ENCODE measurements around the gene DYNC1I2.

DNA sequence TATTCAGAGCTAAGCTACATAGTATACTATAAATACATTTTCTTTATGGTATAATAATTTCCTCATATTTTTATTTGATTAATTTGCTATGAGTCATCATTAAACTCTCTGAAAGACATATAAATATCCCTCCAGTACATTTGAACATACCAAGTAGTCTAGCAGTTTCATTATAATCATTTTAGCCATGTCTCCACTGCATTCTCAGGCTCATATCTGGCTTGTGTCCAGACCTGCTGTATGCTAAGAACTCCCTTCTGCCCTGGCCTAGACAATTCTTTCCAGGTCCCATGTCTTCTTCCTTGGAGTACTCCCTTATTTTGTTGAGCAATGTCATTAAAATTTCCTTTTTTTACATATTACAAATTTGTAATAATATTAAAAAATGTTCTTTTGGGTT is 16.6 kb upstream of the DYNC1I2 start:
- TF ChIP-seq, protein P1, sequence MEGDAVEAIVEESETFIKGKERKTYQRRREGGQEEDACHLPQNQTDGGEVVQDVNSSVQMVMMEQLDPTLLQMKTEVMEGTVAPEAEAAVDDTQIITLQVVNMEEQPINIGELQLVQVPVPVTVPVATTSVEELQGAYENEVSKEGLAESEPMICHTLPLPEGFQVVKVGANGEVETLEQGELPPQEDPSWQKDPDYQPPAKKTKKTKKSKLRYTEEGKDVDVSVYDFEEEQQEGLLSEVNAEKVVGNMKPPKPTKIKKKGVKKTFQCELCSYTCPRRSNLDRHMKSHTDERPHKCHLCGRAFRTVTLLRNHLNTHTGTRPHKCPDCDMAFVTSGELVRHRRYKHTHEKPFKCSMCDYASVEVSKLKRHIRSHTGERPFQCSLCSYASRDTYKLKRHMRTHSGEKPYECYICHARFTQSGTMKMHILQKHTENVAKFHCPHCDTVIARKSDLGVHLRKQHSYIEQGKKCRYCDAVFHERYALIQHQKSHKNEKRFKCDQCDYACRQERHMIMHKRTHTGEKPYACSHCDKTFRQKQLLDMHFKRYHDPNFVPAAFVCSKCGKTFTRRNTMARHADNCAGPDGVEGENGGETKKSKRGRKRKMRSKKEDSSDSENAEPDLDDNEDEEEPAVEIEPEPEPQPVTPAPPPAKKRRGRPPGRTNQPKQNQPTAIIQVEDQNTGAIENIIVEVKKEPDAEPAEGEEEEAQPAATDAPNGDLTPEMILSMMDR (conservative IDR thresholded peaks at IDR 0.05; ENCODE audit: low read length), result no peak
- no peak for TF ChIP-seq EZH2phosphoT487 (IDR thresholded peaks at IDR 0.05; ENCODE audit: borderline replicate concordance, low read depth, low read length)

Data from OCI-LY7 (cell line).